HG02981 (cell line): ENCODE results near the gene RNF220.

Experiments
- ATAC-seq: cut with Tn5 transposase; IDR thresholded peaks from one replicate; pipeline ENCODE4 v1.9.1; 2021; ENCODE audit warnings: mild to moderate bottlenecking, moderate library complexity; ENCODE audit not compliant: unreplicated experiment

Gene RNF220

GRCh38 chr1:44605914-44606615 is 201.0 kb downstream of the RNF220 start:
- no peak for ATAC-seq

GRCh38 chr1:44606701-44607281 is 201.7 kb downstream of the RNF220 start:
- ATAC-seq, result no peak

- no peak for ATAC-seq
These were observed 203.1 kb downstream of the RNF220 start for GRCh38 chr1:44608141-44608540.

- no peak for ATAC-seq
These were observed 204.3 kb downstream of the RNF220 start for GRCh38 chr1:44609412-44609767.

GRCh38 chr1:44609768-44610526 is 204.9 kb downstream of the RNF220 start:
- no peak for ATAC-seq

- ATAC-seq, result no peak
These were observed 205.6 kb downstream of the RNF220 start for GRCh38 chr1:44610527-44611148.

- ATAC-seq, result no peak
These were observed 206.4 kb downstream of the RNF220 start for GRCh38 chr1:44611419-44611818.

GRCh38 chr1:44611866-44612265 is 206.8 kb downstream of the RNF220 start:
- no peak for ATAC-seq

GRCh38 chr1:44613941-44614340 is 208.9 kb downstream of the RNF220 start:
- no peak for ATAC-seq

GRCh38 chr1:44616284-44616990 is 211.4 kb downstream of the RNF220 start:
- ATAC-seq, result no peak

GRCh38 chr1:44616991-44617702 is 212.1 kb downstream of the RNF220 start:
- no peak for ATAC-seq

- ATAC-seq, result no peak
These were observed 212.6 kb downstream of the RNF220 start for GRCh38 chr1:44617703-44618029.

- no peak for ATAC-seq
These were observed 214.3 kb downstream of the RNF220 start for GRCh38 chr1:44619261-44619900.

GRCh38 chr1:44620072-44620471 is 215.0 kb downstream of the RNF220 start:
- no peak for ATAC-seq

GRCh38 chr1:44621841-44622286 is 216.8 kb downstream of the RNF220 start:
- no peak for ATAC-seq

GRCh38 chr1:44624268-44624901 is 219.3 kb downstream of the RNF220 start:
- ATAC-seq, result no peak

GRCh38 chr1:44625348-44625747 is 220.3 kb downstream of the RNF220 start:
- ATAC-seq, result no peak

GRCh38 chr1:44628962-44629756 is 224.1 kb downstream of the RNF220 start:
- ATAC-seq, result no peak

GRCh38 chr1:44630116-44630515 is 225.1 kb downstream of the RNF220 start:
- ATAC-seq, result no peak
